Medulla oblongata (tissue), 1 donor: ENCODE data around the gene PLXNB1.
"Not testable (repeated sequence)": the region's sequence is repeated elsewhere in the genome, so short reads cannot be mapped to it uniquely, and the experiment has no call there.

Experiments used
- DNase-seq: peaks from one replicate; pipeline ENCODE4 v3.0.0-alpha.2; 2015; ENCODE audit errors: extremely low spot score

Gene PLXNB1

GRCh38 chr3:48465531-48466378 lies 35.9 kb upstream of the PLXNB1 start:
- DNase-seq, result peak; percentile 100

- DNase-seq, result no peak
Observed at GRCh38 chr3:48465237-48465530, 35.3 kb upstream of the PLXNB1 start.

- DNase-seq, result no peak
Observed at GRCh38 chr3:48464713-48465221, 34.9 kb upstream of the PLXNB1 start.

GRCh38 chr3:48463703-48464102 lies 33.8 kb upstream of the PLXNB1 start:
- DNase-seq, result no peak

GRCh38 chr3:48461767-48462166 lies 31.9 kb upstream of the PLXNB1 start:
- DNase-seq, result not testable (repeated sequence)

GRCh38 chr3:48460517-48460902 lies 30.6 kb upstream of the PLXNB1 start:
- no peak for DNase-seq

- no peak for DNase-seq
Observed at GRCh38 chr3:48459773-48460516, 30.1 kb upstream of the PLXNB1 start.

GRCh38 chr3:48459331-48459730 lies 29.4 kb upstream of the PLXNB1 start:
- DNase-seq, result no peak

- no peak for DNase-seq
Observed at GRCh38 chr3:48456456-48456855, 26.6 kb upstream of the PLXNB1 start.

- no peak for DNase-seq
Observed at GRCh38 chr3:48451270-48451669, 21.4 kb upstream of the PLXNB1 start.

GRCh38 chr3:48446425-48447193 lies 16.7 kb upstream of the PLXNB1 start, which contains the start of gene ATRIP:
Gene ATRIP (plus strand): TSS chr3:48446737. CDS start chr3:48446846, 109 bp downstream.
- DNase-seq, result peak; percentile 91

GRCh38 chr3:48446043-48446424 lies 16.1 kb upstream of the PLXNB1 start:
- no peak for DNase-seq

GRCh38 chr3:48445277-48445882 lies 15.5 kb upstream of the PLXNB1 start:
- no peak for DNase-seq

- DNase-seq, result no peak
Observed at GRCh38 chr3:48441940-48442339, 12.1 kb upstream of the PLXNB1 start.

GRCh38 chr3:48440590-48440958 lies 10.7 kb upstream of the PLXNB1 start:
- no peak for DNase-seq

- DNase-seq, result peak; percentile 99
Observed at GRCh38 chr3:48439820-48440589, 10.1 kb upstream of the PLXNB1 start, which contains the start of the genes CCDC51 and TMA7. Gene CCDC51 (minus strand): TSS chr3:48440119. CDS start chr3:48435128, 4,991 bp downstream. Gene TMA7 (plus strand): TSS chr3:48440257. CDS start chr3:48440297, 40 bp downstream.

- DNase-seq, result no peak
Observed at GRCh38 chr3:48437812-48438211, 7.9 kb upstream of the PLXNB1 start.

- DNase-seq, result no peak
Observed at GRCh38 chr3:48436855-48437254, 7.0 kb upstream of the PLXNB1 start.

GRCh38 chr3:48436477-48436787 lies 6.5 kb upstream of the PLXNB1 start:
- no peak for DNase-seq

- DNase-seq, result peak; percentile 95
Observed at GRCh38 chr3:48435774-48436476, 6.0 kb upstream of the PLXNB1 start.
